Measurements from ENCODE around the gene IGFL4. TPM values are rescaled to one million over a fixed set of nuclear protein-coding genes. Genes with fewer than 3 reads are reported as not detected.

IGFL4 gene
- total RNA-seq, 2 donors from 2014 or later = not detected

DNA sequence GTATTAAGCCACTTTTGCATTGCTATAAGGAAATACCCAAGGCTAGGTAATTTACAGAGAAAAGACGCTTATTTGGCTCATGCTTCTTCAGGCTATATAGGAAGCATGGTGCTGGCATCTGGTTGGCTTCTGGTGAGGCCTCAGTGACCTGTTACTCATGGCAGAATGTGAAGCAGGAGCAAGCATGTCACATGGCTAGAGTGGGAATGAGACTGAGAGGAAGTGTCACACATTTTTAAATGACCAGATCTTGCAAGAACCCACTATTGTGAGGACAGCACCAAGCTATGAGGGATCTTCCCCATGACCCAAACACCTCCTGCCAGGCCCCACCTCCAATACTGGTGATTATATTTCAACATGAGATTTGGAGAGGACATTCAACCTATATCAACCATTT, 25.7 kb upstream of the IGFL4 start:
- 91% methylated on average over 1 of the region's 1 CpG for WGBS
- H3K36me3 ChIP-seq = no peaks in the 10 kb centered on the region
- no peak for DNase-seq (ENCODE audit: low spot score)
- H3K4me1 ChIP-seq (replicated peaks) = no peaks in the 10 kb centered on the region
- H3K27ac ChIP-seq = no peak overlapping the region
- H3K27me3 ChIP-seq (replicated peaks; ENCODE audit: insufficient read depth) = peaks cover 3% of the 10 kb centered on the region
- no peak for TF ChIP-seq POLR2AphosphoS5 (IDR thresholded peaks at IDR 0.05)
- TF ChIP-seq, protein P1, sequence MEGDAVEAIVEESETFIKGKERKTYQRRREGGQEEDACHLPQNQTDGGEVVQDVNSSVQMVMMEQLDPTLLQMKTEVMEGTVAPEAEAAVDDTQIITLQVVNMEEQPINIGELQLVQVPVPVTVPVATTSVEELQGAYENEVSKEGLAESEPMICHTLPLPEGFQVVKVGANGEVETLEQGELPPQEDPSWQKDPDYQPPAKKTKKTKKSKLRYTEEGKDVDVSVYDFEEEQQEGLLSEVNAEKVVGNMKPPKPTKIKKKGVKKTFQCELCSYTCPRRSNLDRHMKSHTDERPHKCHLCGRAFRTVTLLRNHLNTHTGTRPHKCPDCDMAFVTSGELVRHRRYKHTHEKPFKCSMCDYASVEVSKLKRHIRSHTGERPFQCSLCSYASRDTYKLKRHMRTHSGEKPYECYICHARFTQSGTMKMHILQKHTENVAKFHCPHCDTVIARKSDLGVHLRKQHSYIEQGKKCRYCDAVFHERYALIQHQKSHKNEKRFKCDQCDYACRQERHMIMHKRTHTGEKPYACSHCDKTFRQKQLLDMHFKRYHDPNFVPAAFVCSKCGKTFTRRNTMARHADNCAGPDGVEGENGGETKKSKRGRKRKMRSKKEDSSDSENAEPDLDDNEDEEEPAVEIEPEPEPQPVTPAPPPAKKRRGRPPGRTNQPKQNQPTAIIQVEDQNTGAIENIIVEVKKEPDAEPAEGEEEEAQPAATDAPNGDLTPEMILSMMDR (IDR thresholded peaks at IDR 0.05) = no peak
- no peak overlapping the region for H3K4me3 ChIP-seq
- intact Hi-C loops (cut with DNase I) = no loop called here
- H3K9me3 ChIP-seq = no peaks in the 10 kb centered on the region

DNA sequence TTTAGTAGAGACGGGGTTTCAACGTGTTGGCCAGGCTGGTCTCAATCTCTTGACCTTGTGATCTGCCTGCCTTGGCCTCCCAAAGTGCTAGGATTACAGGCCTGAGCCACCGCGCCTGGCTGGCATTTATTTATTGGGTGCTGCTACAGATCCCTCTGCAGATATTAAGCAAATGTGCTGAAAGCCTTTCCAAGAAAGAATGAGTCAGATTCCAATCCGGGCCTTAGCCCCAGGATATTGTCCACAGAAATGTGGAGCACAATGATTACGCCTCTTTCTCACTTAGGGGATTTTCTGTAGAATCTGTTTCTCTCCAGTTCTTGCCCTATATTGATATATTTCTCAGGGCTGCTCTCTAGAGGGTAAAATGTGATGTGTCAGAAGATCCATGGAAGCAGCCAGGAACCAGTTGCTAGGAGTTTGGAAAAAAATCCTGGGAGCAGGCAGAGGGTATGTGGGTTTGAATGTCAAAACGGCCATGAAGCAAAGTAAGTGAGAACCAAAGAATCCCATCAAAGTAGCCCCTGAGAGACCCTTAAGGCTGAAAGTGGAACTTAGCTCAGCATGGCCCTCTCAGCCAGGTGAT, 24.8 kb upstream of the IGFL4 start:
- Histone ChIP-seq H3K9me3 (no peaks in the 10 kb centered on the region), H3K36me3 (no peaks in the 10 kb centered on the region), H3K27ac (no peak overlapping the region), H3K4me1 (replicated peaks) (no peaks in the 10 kb centered on the region), H3K4me3 (no peak overlapping the region), H3K27me3 (replicated peaks; ENCODE audit: insufficient read depth) (peaks cover 3% of the 10 kb centered on the region)
- no peak for DNase-seq (ENCODE audit: low spot score)
- intact Hi-C loops (cut with DNase I) = no loop called here
- no peak for TF ChIP-seq POLR2A (IDR thresholded peaks at IDR 0.05)
- TF ChIP-seq, protein P1 (IDR thresholded peaks at IDR 0.05) = no peak
- TF ChIP-seq POLR2AphosphoS5 (IDR thresholded peaks at IDR 0.05) = no peak
- 36% methylated on average over 7 of the region's 7 CpGs for WGBS

DNA sequence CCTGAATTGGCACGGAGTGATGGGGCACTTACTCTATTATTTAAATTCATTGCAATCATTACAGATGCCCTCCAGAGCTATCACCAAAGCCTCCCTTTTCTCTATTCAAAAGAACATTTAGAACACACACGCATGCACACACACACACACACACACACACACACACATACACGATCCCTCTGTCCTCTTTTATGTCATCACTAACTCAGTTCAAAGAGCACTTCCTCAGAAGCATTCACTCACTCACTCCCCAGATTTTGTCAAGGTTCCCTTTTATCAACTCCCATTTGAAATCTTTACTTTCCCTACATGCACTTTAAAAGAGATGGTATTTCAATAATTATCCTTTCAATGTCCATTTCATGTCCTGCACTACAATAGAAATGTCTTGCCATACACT, 22.4 kb upstream of the IGFL4 start:
- WGBS = 80% methylated on average over 3 of the region's 3 CpGs

DNA sequence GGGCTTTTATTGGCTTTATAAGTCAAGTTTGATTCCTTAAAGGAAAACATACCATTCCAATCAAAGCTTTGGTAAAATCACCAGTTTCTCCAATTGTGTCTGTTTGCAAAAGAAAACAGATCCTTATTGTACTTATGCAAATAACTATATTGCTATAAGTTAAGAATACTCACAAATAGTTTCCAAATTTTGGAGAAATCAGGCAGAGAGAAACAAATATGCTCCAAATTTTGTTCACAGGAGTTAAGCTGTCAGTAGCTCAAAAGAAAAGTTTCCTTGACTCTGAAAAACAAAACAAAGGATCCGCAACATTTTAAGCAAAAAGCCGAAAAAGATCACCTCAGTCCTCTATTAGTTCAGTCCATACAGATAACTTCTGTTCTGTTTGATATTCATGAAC, 19.2 kb upstream of the IGFL4 start:
- H3K4me1 ChIP-seq (replicated peaks) = no peaks in the 10 kb centered on the region
- no peak for DNase-seq (ENCODE audit: low spot score)
- no peak overlapping the region for H3K4me3 ChIP-seq
- H3K36me3 ChIP-seq = no peaks in the 10 kb centered on the region
- WGBS = 94% methylated on average over 2 of the region's 2 CpGs
- intact Hi-C loops (cut with DNase I) = no loop called here
- no peaks in the 10 kb centered on the region for H3K9me3 ChIP-seq
- H3K27me3 ChIP-seq (replicated peaks; ENCODE audit: insufficient read depth) = no peaks in the 10 kb centered on the region
- TF ChIP-seq POLR2AphosphoS5 (IDR thresholded peaks at IDR 0.05) (no peak), POLR2A (IDR thresholded peaks at IDR 0.05) (no peak)
- TF ChIP-seq, protein P1 (IDR thresholded peaks at IDR 0.05) = no peak
- H3K27ac ChIP-seq = no peak overlapping the region

More for the DNA sequence above, 22.4 kb upstream of the IGFL4 start:
- TF ChIP-seq, protein P1 (IDR thresholded peaks at IDR 0.05) = no peak
- TF ChIP-seq POLR2A (IDR thresholded peaks at IDR 0.05) (no peak), POLR2AphosphoS5 (IDR thresholded peaks at IDR 0.05) (no peak)
- Histone ChIP-seq H3K4me1 (replicated peaks) (no peaks in the 10 kb centered on the region), H3K36me3 (no peaks in the 10 kb centered on the region), H3K9me3 (no peaks in the 10 kb centered on the region), H3K4me3 (no peak overlapping the region), H3K27me3 (replicated peaks; ENCODE audit: insufficient read depth) (peaks cover 3% of the 10 kb centered on the region), H3K27ac (no peak overlapping the region)
- no peak for DNase-seq (ENCODE audit: low spot score)
- intact Hi-C loops (cut with DNase I) = no loop called here

DNA sequence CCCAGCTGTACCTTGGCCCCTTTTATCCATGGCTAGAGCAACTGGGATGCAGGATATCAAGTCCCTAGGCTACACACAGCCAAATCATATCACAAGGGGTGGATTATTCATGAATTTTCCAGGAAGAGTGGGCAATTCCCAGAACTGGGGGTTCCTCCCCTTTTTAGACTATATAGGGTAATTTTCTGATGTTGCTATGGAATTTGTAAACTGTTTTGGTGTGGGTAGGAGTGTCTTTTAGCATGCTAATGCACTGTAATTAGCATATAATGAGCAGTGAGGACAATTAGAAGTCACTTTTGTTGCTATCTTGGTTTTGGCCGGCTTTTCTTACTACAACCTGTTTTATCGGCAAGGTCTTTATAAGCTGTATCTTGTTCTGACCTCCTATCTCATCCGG, 18.0 kb upstream of the IGFL4 start:
- no peak overlapping the region for H3K27ac ChIP-seq
- intact Hi-C loops (cut with DNase I) = no loop called here
- no peaks in the 10 kb centered on the region for H3K36me3 ChIP-seq
- H3K4me1 ChIP-seq (replicated peaks) = no peaks in the 10 kb centered on the region
- no peak for DNase-seq (ENCODE audit: low spot score)
- 91% methylated on average over 3 of the region's 3 CpGs for WGBS
- no peaks in the 10 kb centered on the region for H3K9me3 ChIP-seq
- TF ChIP-seq POLR2AphosphoS5 (IDR thresholded peaks at IDR 0.05) = no peak
- TF ChIP-seq POLR2A (IDR thresholded peaks at IDR 0.05) = no peak
- TF ChIP-seq, protein P1 (IDR thresholded peaks at IDR 0.05) = no peak
- no peaks in the 10 kb centered on the region for H3K27me3 ChIP-seq (replicated peaks; ENCODE audit: insufficient read depth)
- no peak overlapping the region for H3K4me3 ChIP-seq

Measured in prostate gland (tissue), 2 donors.